Stomach smooth muscle (tissue), 2 donors: ENCODE data around the gene PRRC2C.
"Not testable (repeated sequence)": the region's sequence is repeated elsewhere in the genome, so short reads cannot be mapped to it uniquely, and the experiment has no call there.

Experiments used
- H3K27ac ChIP-seq: one replicate; pipeline ENCODE4 v1.7.0; 2013; ENCODE audit warnings: mild to moderate bottlenecking, low read length, inconsistent platforms
- H3K27me3 ChIP-seq, 2 donors: one replicate each; pipeline ENCODE4 v1.7.0; 2013; ENCODE audit warnings: low read length in 2 of 2; ENCODE audit not compliant: insufficient read depth in 2 of 2, control insufficient read depth in 1 of 2
- H3K36me3 ChIP-seq, 2 donors: one replicate each; pipeline ENCODE4 v1.7.0; 2013; ENCODE audit warnings: low read length in 2 of 2; ENCODE audit not compliant: control insufficient read depth in 2 of 2, insufficient read depth in 2 of 2
- H3K4me1 ChIP-seq: one replicate; pipeline ENCODE4 v1.7.0; 2013; ENCODE audit warnings: low read length; ENCODE audit not compliant: control insufficient read depth, insufficient read depth
- H3K4me3 ChIP-seq, 2 donors: one replicate each; pipeline ENCODE4 v1.7.0; 2013; ENCODE audit warnings: low read length in 2 of 2
- H3K9ac ChIP-seq, 2 donors: one replicate each; pipeline ENCODE4 v1.7.0; 2013; ENCODE audit warnings: low read length in 2 of 2, mild to moderate bottlenecking in 1 of 2
- H3K9me3 ChIP-seq, 2 donors: one replicate each; pipeline ENCODE4 v1.7.0; 2013; ENCODE audit warnings: low read length in 2 of 2; ENCODE audit not compliant: control insufficient read depth in 2 of 2
- donor health status: healthy.
- donor health status: Pancreatic carcinoma.

The PRRC2C gene

DNA sequence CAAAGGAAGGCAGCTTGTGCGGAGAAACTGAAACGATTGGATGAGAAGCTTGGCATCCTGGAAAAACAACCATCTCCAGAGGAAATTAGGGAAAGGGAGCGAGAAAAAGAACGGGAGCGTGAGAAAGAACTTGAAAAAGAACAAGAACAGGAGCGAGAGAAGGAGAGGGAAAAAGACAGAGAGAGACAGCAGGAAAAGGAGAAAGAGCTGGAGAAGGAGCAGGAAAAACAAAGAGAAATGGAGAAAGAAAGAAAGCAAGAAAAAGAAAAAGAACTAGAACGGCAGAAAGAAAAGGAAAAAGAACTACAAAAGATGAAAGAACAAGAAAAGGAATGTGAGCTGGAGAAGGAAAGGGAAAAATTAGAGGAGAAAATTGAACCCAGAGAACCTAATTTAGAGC, 47.2 kb downstream of the PRRC2C start:
- Histone ChIP-seq H3K27me3 (no peaks in the 10 kb centered on the region), H3K4me1 (no peaks in the 10 kb centered on the region), H3K9me3 (no peaks in the 10 kb centered on the region), H3K36me3 (peaks cover 47 to 48% of the 10 kb centered on the region in 2 donors), H3K4me3 (no peak overlapping the region), H3K27ac (no peak overlapping the region), H3K9ac (no peak overlapping the region)

DNA sequence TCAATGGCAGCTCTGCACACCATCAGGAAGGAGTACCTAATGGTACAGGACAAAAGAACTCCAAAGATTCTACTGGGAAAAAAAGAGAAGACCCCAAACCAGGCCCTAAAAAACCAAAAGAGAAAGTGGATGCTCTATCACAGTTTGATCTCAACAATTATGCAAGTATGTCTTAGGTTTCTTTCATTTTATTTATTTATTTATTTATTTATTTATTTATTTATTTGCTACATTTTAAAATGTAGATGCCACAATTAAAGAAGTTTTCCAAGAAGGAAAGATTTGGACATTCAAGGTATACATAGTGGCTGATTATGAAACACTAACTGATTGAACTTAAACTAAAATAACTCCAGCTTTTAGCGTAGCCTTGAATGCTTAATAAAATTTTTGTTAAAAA, 60.2 kb downstream of the PRRC2C start:
- no peak overlapping the region for H3K27ac ChIP-seq
- H3K9ac ChIP-seq: no peak overlapping the region
- H3K27me3 ChIP-seq: no peaks in the 10 kb centered on the region
- H3K4me3 ChIP-seq: no peak overlapping the region
- H3K4me1 ChIP-seq: no peaks in the 10 kb centered on the region
- no peaks in the 10 kb centered on the region for H3K9me3 ChIP-seq
- H3K36me3 ChIP-seq: peaks cover 28 to 45% of the 10 kb centered on the region in 2 donors

GRCh38 chr1:171550050-171550449, 64.7 kb downstream of the PRRC2C start:
- no peak overlapping the region for H3K27ac ChIP-seq
- no peaks in the 10 kb centered on the region for H3K27me3 ChIP-seq
- H3K36me3 ChIP-seq: peaks cover 9 to 17% of the 10 kb centered on the region in 2 donors
- no peaks in the 10 kb centered on the region for H3K4me1 ChIP-seq
- H3K9ac ChIP-seq: no peak overlapping the region
- no peaks in the 10 kb centered on the region for H3K9me3 ChIP-seq
- H3K4me3 ChIP-seq: no peak overlapping the region

DNA sequence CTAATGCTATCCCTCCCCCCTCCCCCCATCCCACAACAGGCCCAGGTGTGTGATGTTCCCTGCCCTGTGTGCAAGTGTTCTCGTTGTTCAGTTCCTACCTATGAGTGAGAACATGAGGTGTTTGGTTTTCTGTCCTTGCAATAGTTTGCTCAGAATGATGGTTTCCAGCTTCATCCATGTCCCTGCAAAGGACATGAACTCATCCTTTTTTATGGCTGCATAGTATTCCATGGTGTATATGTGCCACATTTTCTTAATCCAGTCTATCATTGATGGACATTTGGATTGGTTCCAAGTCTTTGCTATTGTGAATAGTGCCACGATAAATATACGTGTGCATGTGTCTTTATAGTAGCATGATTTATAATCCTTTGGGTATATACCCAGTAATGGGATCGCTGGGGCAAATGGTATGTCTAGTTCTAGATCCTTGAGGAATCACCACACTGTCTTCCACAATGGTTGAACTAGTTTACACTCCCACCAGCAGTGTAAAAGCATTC, 65.3 kb downstream of the PRRC2C start:
- not testable (repeated sequence) for H3K4me3 ChIP-seq, H3K4me1 ChIP-seq, H3K27ac ChIP-seq, H3K9me3 ChIP-seq, H3K27me3 ChIP-seq, H3K9ac ChIP-seq
- H3K36me3 ChIP-seq: peaks cover 13 to 16% of the 10 kb centered on the region in 2 donors

- not testable (repeated sequence) for H3K4me1 ChIP-seq, H3K9me3 ChIP-seq, H3K27me3 ChIP-seq, H3K27ac ChIP-seq, H3K9ac ChIP-seq, H3K4me3 ChIP-seq
- peaks cover 26 to 42% of the 10 kb centered on the region in 2 donors for H3K36me3 ChIP-seq
Measured at GRCh38 chr1:171553960-171554359, 68.6 kb downstream of the PRRC2C start.

GRCh38 chr1:171563675-171564074, 78.3 kb downstream of the PRRC2C start:
- Histone ChIP-seq H3K27me3 (no peaks in the 10 kb centered on the region), H3K9me3 (no peaks in the 10 kb centered on the region), H3K27ac (no peak overlapping the region), H3K9ac (no peak overlapping the region), H3K36me3 (peaks cover 23 to 43% of the 10 kb centered on the region in 2 donors), H3K4me1 (no peaks in the 10 kb centered on the region), H3K4me3 (no peak overlapping the region)

GRCh38 chr1:171566467-171566866, 81.1 kb downstream of the PRRC2C start:
- no peak overlapping the region for H3K27ac ChIP-seq

DNA sequence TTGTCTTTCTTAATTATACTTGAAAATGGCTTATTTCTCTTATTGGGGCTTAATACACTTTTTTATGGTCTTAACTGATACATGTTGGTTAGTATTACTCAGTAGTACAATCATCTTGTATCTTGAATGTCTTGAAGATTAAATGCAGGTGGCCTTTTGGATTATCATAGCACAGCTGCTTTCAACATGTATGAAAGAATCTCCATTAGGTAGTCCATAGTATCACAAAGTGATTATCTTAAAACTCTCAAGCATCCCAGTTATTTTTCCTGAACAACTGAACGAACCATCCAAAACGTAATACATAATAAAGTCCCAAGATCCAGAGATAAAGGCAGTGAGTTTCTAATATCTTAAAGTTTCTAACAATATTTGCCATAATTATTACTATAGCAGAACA, 85.0 kb downstream of the PRRC2C start:
- no peak overlapping the region for H3K4me3 ChIP-seq
- peaks cover 20 to 34% of the 10 kb centered on the region in 2 donors for H3K36me3 ChIP-seq
- no peaks in the 10 kb centered on the region for H3K27me3 ChIP-seq
- H3K9me3 ChIP-seq: no peaks in the 10 kb centered on the region
- no peak overlapping the region for H3K9ac ChIP-seq
- H3K27ac ChIP-seq: no peak overlapping the region
- no peaks in the 10 kb centered on the region for H3K4me1 ChIP-seq

More at GRCh38 chr1:171566467-171566866, 81.1 kb downstream of the PRRC2C start:
- Histone ChIP-seq H3K9me3 (no peaks in the 10 kb centered on the region), H3K36me3 (peaks cover 19 to 29% of the 10 kb centered on the region in 2 donors), H3K9ac (no peak overlapping the region), H3K27me3 (no peaks in the 10 kb centered on the region), H3K4me1 (no peaks in the 10 kb centered on the region), H3K4me3 (no peak overlapping the region)

DNA sequence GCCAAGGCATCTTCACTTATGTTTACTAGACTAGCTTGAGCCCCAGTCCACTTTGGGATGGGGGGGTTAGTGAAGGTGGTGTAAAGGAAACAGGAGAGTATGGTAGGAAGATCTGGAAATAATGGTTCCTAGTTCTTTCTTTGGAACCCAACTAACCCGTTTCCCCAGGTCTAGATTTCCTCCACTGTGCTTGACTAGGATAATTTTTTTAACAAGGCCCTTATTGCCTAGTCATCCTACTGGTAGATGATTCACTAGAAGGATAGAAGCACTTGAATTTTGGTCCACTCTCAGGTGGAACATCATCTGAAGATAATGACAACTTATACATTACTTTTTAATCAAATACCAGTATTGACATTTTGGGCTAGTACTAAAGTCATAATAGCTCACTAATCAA, 90.8 kb downstream of the PRRC2C start:
- Histone ChIP-seq H3K27ac (no peak overlapping the region), H3K27me3 (no peaks in the 10 kb centered on the region), H3K9me3 (no peaks in the 10 kb centered on the region), H3K9ac (no peak overlapping the region), H3K36me3 (peaks cover 30 to 48% of the 10 kb centered on the region in 2 donors), H3K4me3 (no peak overlapping the region), H3K4me1 (no peaks in the 10 kb centered on the region)

GRCh38 chr1:171581226-171581625, 95.9 kb downstream of the PRRC2C start:
- no peaks in the 10 kb centered on the region for H3K4me1 ChIP-seq
- no peak overlapping the region for H3K9ac ChIP-seq
- H3K27me3 ChIP-seq: no peaks in the 10 kb centered on the region
- H3K27ac ChIP-seq: no peak overlapping the region
- H3K9me3 ChIP-seq: no peaks in the 10 kb centered on the region
- H3K36me3 ChIP-seq: peaks cover 28 to 54% of the 10 kb centered on the region in 2 donors
- H3K4me3 ChIP-seq: no peak overlapping the region

GRCh38 chr1:171581766-171582165, 96.4 kb downstream of the PRRC2C start:
- Histone ChIP-seq H3K27me3 (no peaks in the 10 kb centered on the region), H3K4me3 (no peak overlapping the region), H3K27ac (no peak overlapping the region), H3K4me1 (no peaks in the 10 kb centered on the region), H3K9ac (no peak overlapping the region), H3K9me3 (no peaks in the 10 kb centered on the region), H3K36me3 (peaks cover 26 to 54% of the 10 kb centered on the region in 2 donors)
